ENCODE data around the gene CDK6. TPM values are rescaled to one million over a fixed set of nuclear protein-coding genes. Genes with fewer than 3 reads are reported as not detected.

CDK6 gene
- total RNA-seq, 4 donors from 2014 or later = 18.9 to 30.3 (median 24.2) TPM

GRCh38 chr7:92582948-92583347 is 253.4 kb downstream of the CDK6 start:
- no peak for TF ChIP-seq CTCF (IDR thresholded peaks at IDR 0.05)
- DNase-seq (ENCODE audit: low spot score) (no peak), ATAC-seq (ENCODE audit: low FRiP score) (no peak)

DNA sequence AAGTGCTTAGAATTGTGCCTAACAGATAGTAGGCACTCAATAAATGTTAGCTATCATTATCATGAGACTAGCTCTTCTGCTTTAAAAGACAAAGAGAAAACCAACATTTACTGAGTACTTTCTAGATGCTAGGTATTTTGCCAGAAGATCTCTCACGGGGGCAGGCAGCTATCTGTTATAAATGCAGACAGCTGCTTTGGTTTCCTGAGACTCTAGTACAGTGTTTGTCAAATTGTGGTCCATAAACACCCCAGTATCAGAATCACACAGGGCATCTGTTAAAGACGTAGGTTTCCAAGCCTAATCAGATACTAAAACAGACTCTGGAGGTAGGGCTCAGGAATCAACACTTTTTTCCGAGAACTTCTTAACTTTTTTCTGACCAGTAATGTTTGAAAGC is 260.1 kb downstream of the CDK6 start:
- DNase-seq (ENCODE audit: low spot score) (no peak), ATAC-seq (ENCODE audit: low FRiP score) (no peak)
- no peak for TF ChIP-seq CTCF (IDR thresholded peaks at IDR 0.05)

DNA sequence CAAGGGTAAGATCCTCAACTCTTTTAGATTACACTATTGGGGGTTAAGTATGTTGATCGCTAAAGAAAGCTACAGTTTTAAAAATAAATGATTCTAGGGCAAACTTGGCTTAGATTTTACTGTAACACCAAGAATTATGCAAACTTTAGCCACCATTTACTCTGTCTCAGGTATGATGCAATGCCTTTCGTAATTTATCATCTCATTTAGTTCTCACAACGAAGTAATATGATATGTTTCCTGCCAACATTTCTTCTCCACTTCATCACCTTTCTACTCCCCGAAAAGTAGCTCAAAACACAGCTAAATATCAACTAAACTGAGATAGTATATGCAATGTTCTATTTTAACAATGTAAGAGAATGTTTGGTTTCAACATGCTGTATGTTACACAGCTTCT is 267.2 kb downstream of the CDK6 start:
- ATAC-seq (ENCODE audit: low FRiP score) = peak; percentile 48
- DNase-seq (ENCODE audit: low spot score) = no peak
- TF ChIP-seq CTCF (IDR thresholded peaks at IDR 0.05) = no peak

- no peak for DNase-seq (ENCODE audit: low spot score)
- ATAC-seq (ENCODE audit: low FRiP score) = no peak
- TF ChIP-seq CTCF (IDR thresholded peaks at IDR 0.05) = no peak
Observed at GRCh38 chr7:92567460-92567859, 268.9 kb downstream of the CDK6 start.

DNA sequence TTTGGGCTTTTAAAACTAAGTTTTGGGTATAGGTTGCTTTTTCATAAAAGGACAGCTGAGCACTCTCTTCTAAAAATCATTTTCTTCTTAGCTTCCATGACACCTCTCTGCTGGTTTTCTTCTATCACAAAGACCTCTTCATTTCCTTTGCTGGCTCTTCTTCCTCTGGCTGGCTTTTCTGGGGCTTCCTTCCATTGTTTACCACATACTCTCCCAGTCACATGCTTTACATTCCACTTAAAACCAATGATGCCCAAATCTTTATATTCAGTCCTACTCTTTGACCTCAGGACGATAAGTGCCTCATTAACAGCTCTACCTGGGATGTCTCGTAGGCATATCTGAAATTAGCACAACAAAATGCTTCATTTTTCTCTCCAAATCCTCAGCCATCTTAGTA is 273.0 kb downstream of the CDK6 start:
- no peak for TF ChIP-seq CTCF (IDR thresholded peaks at IDR 0.05)
- DNase-seq (ENCODE audit: low spot score) (no peak), ATAC-seq (ENCODE audit: low FRiP score) (no peak)

GRCh38 chr7:92560602-92561001 is 275.8 kb downstream of the CDK6 start:
- no peak for DNase-seq (ENCODE audit: low spot score)
- no peak for ATAC-seq (ENCODE audit: low FRiP score)
- no peak for TF ChIP-seq CTCF (IDR thresholded peaks at IDR 0.05)

DNA sequence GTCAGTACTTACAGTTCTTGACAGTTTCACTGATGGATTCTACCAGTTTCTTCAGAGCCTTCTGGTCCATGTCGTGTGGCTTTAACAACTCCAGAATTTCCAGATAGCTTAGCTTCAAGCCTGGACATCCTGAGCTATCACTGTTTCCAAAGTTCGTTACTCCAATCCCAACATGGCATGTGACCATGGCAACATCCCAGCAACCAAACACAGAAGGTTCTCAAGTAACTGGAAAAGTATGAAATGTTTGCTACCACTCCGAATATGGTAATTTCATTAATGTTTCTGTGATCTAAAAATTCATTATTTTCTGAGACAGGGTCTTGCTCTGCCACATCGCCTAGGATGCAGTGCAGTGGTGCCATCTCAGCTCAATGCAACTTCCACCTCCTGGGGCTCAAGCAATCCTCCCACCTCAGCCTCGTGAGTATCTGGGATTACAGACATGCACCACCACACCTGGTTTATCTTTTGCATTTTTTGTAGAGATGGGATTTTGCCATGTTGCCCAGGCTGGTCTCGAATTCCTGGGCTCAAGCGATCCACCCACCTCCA is 278.5 kb downstream of the CDK6 start:
- TF ChIP-seq CTCF (IDR thresholded peaks at IDR 0.05) = no peak
- ATAC-seq (ENCODE audit: low FRiP score) (no peak), DNase-seq (ENCODE audit: low spot score) (no peak)
